ENCODE results near the gene AAGAB. TPM values are rescaled to one million over a fixed set of nuclear protein-coding genes. Genes with fewer than 3 reads are reported as not detected.

Gene AAGAB
- total RNA-seq, 1 experiment from 2014 or later: 52.0 TPM

GRCh38 chr15:67202991-67203390, 51.5 kb downstream of the AAGAB start:
- intact Hi-C loops (cut with micrococcal nuclease): no loop called here
- Histone ChIP-seq H2AFZ (ENCODE audit: low read depth, low read length, poor library complexity, severe bottlenecking) (no peak overlapping the region), H3K36me3 (ENCODE audit: control insufficient read depth in 1 of 2, insufficient read depth in 2 of 2, low read length in 2 of 2) (peaks cover 11 to 14% of the 10 kb centered on the region in 2 experiments; a peak in 3 of 4 replicates), H3K4me2 (ENCODE audit: low read length) (no peak overlapping the region), H3K9me2 (ENCODE audit: insufficient read depth) (no peaks in the 10 kb centered on the region), H3K27me3 (ENCODE audit: insufficient read depth, low read length) (no peaks in the 10 kb centered on the region), H4K20me1 (ENCODE audit: insufficient read depth) (no peaks in the 10 kb centered on the region), H3K9ac (ENCODE audit: low read length) (no peak overlapping the region), H3K79me2 (ENCODE audit: insufficient read depth, low read length) (no peaks in the 10 kb centered on the region), H3K4me1 (ENCODE audit: control insufficient read depth in 1 of 2, insufficient read depth in 2 of 2, low read length in 2 of 2) (no peaks in the 10 kb centered on the region), H3K9me3 (ENCODE audit: control insufficient read depth in 1 of 2, insufficient read depth in 1 of 2, low read depth in 1 of 2, low read length in 2 of 2) (no peaks in the 10 kb centered on the region), H3K4me3 (replicated peaks in 1 of 2; ENCODE audit: low read depth in 1 of 2, low read length in 2 of 2) (no peak overlapping the region), H3K27ac (ENCODE audit: low read depth, low read length) (no peak overlapping the region)
- no TSS peak for BruUV-seq (replicated peaks)
- DNase-seq (ENCODE audit: low read depth, low spot score) (no peak), ATAC-seq (no peak)
- TF ChIP-seq RAD21 (IDR thresholded peaks at IDR 0.05; ENCODE audit: low read depth): no peak
- CTCF ChIA-PET: no interaction called here
- RAD21 ChIA-PET (ENCODE audit: low non-redundant PET in 1 of 2, low total read pairs in 2 of 2, uncharacterized antibody in 2 of 2, unreplicated experiment in 2 of 2): no interaction called here
- POLR2A ChIA-PET: no interaction called here

- ChIA-PET POLR2A (no interaction called here), RAD21 (ENCODE audit: low non-redundant PET in 1 of 2, low total read pairs in 2 of 2, uncharacterized antibody in 2 of 2, unreplicated experiment in 2 of 2) (no interaction called here), CTCF (no interaction called here)
- DNase-seq (ENCODE audit: low read depth, low spot score) (no peak), ATAC-seq (no peak)
- Histone ChIP-seq H2AFZ (ENCODE audit: low read depth, low read length, poor library complexity, severe bottlenecking) (no peak overlapping the region), H3K36me3 (ENCODE audit: control insufficient read depth in 1 of 2, insufficient read depth in 2 of 2, low read length in 2 of 2) (peaks cover 11 to 12% of the 10 kb centered on the region in 2 experiments; a peak in 3 of 4 replicates), H3K4me3 (replicated peaks in 1 of 2; ENCODE audit: low read depth in 1 of 2, low read length in 2 of 2) (no peak overlapping the region), H4K20me1 (ENCODE audit: insufficient read depth) (no peaks in the 10 kb centered on the region), H3K4me1 (ENCODE audit: control insufficient read depth in 1 of 2, insufficient read depth in 2 of 2, low read length in 2 of 2) (no peaks in the 10 kb centered on the region), H3K27ac (ENCODE audit: low read depth, low read length) (no peak overlapping the region), H3K79me2 (ENCODE audit: insufficient read depth, low read length) (no peaks in the 10 kb centered on the region), H3K27me3 (ENCODE audit: insufficient read depth, low read length) (no peaks in the 10 kb centered on the region), H3K9me3 (ENCODE audit: control insufficient read depth in 1 of 2, insufficient read depth in 1 of 2, low read depth in 1 of 2, low read length in 2 of 2) (no peaks in the 10 kb centered on the region), H3K9me2 (ENCODE audit: insufficient read depth) (no peaks in the 10 kb centered on the region), H3K9ac (ENCODE audit: low read length) (no peak overlapping the region), H3K4me2 (ENCODE audit: low read length) (no peak overlapping the region)
- BruUV-seq (replicated peaks): TSS peak; percentile 66
- intact Hi-C loops (cut with micrococcal nuclease): no loop called here
- TF ChIP-seq POLR2AphosphoS5 (IDR thresholded peaks at IDR 0.05; ENCODE audit: low read depth, low read length): no peak
- TF ChIP-seq EZH2 (IDR thresholded peaks at IDR 0.05): no peak
- TF ChIP-seq TCF7L2 (IDR thresholded peaks at IDR 0.05; ENCODE audit: borderline replicate concordance, extremely low read depth, insufficient read depth, insufficient read length): no peak
- TF ChIP-seq RAD21 (IDR thresholded peaks at IDR 0.05; ENCODE audit: low read depth): no peak
- no peak for TF ChIP-seq POLR2A (IDR thresholded peaks at IDR 0.05; ENCODE audit: borderline replicate concordance, extremely low read depth, insufficient read depth, insufficient read length)
- TF ChIP-seq REST (IDR thresholded peaks at IDR 0.05; ENCODE audit: low read depth): no peak
- TF ChIP-seq EZH2phosphoT487 (IDR thresholded peaks at IDR 0.05; ENCODE audit: borderline replicate concordance): no peak
- no peak for TF ChIP-seq ZFX (IDR thresholded peaks at IDR 0.05)
- no peak for TF ChIP-seq CTCF (IDR thresholded peaks at IDR 0.05 in 2 of 3, conservative IDR thresholded peaks at IDR 0.05 in 1 of 3; ENCODE audit: borderline replicate concordance in 1 of 3, insufficient read depth in 1 of 3, low read depth in 2 of 3, low read length in 2 of 3)
- no peak for TF ChIP-seq SIN3A (IDR thresholded peaks at IDR 0.05; ENCODE audit: low read depth)
- no peak for TF ChIP-seq CEBPB (IDR thresholded peaks at IDR 0.05; ENCODE audit: low read depth)
- no peak for TF ChIP-seq ATF3 (IDR thresholded peaks at IDR 0.05)
- TF ChIP-seq MAX (IDR thresholded peaks at IDR 0.05): no peak
Measured at GRCh38 chr15:67202091-67202490, 52.4 kb downstream of the AAGAB start.

All from HCT116 (cell line).